Activated CD8-positive, alpha-beta T cell treated with anti-CD3 and anti-CD28 coated beads, Interleukin-2, amount 10 ng/mL, durations not matched to agents 7 days and 5 days (primary cell): Measurements from ENCODE around the gene EPB41L1. TPM values are rescaled to one million over a fixed set of nuclear protein-coding genes. Genes with fewer than 3 reads are reported as not detected.
A peak's percentile ranks its signal among the peaks of the same experiment; 100 is the strongest.

Experiments used
- ATAC-seq: fragments of 150-1000 bp; cut with Tn5 transposase; one replicate; pipeline ENCODE4 v1.10.0; 2021; ENCODE audit warnings: moderate library complexity
- CTCF ChIA-PET: fragments of 350-600 bp; sonication (Branson Sonifier 250); formaldehyde crosslinking; loops from one replicate; lab custom pipeline; 2021; ENCODE audit warnings: antibody characterized with exemption; lab: Charles Lee
- POLR2A ChIA-PET: fragments of 350-600 bp; sonication (Branson Sonifier 250); formaldehyde crosslinking; loops from one replicate; lab custom pipeline; 2021; ENCODE audit warnings: antibody characterized with exemption; lab: Charles Lee
- DNase-seq: peaks from one replicate; pipeline ENCODE4 v3.0.0-alpha.2; 2020
- H3K27ac Mint-ChIP-seq: one replicate; pipeline ENCODE4 v1.8.0; 2021; ENCODE audit warnings: mild to moderate bottlenecking, mixed read lengths
- H3K27me3 Mint-ChIP-seq: one replicate; pipeline ENCODE4 v1.8.0; 2021; ENCODE audit warnings: low read depth, mixed read lengths
- H3K36me3 Mint-ChIP-seq: one replicate; pipeline ENCODE4 v1.8.0; 2021; ENCODE audit warnings: low read depth, mixed read lengths
- H3K4me1 Mint-ChIP-seq: one replicate; pipeline ENCODE4 v1.8.0; 2021; ENCODE audit warnings: low read depth, mixed read lengths
- H3K4me3 Mint-ChIP-seq: one replicate; pipeline ENCODE4 v1.8.0; 2021; ENCODE audit warnings: mild to moderate bottlenecking, mixed read lengths
- H3K9me3 Mint-ChIP-seq: one replicate; pipeline ENCODE4 v1.8.0; 2022; ENCODE audit warnings: mixed read lengths; ENCODE audit not compliant: insufficient read depth
- total RNA-seq, 2 experiments: library from RNA; stranded (reverse); gene quantifications; one replicate each; pipeline ENCODE4 v1.2.3, GENCODE V29; 2021

EPB41L1 gene
- total RNA-seq, 2 experiments from 2014 or later = not detected

- H3K9me3 Mint-ChIP-seq = no peaks in the 10 kb centered on the region
- CTCF ChIA-PET = interaction anchor here (0.8 to 3.5 kb wide), 11 partner anchors 9 to 282 kb away, joined by 3 to 21 read pairs (median 5); no protein-coding TSS in a partner anchor
These were observed 3.1 kb downstream of the EPB41L1 start for GRCh38 chr20:36157610-36158009.

DNA sequence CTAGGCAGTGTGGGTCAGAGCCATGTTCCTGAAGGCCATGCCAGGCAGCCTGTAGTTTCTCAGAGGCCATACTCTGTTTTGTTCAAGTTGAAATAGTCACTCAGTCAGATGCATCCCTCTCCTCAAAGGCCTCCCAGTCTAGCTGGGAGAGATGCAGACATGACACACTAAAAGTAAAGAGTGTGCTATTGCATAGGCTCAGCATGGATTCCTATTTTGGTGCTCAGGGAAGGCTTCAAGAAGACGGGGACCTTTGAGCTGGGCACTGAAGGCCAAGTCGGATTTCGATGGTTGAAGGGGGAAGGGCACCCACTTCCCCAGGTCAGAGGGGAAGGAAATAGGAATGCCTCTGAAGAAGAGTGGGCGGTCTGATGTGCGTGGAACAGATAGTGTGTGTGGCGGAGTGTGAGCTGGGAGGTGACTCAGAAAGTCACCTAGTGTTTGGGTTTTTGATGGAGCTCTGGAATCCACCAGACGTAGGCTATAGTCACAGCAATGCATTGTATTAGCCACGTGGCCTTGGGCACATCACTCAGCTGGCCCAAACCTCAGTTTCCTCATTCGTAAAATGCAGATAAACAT lies 3.7 kb downstream of the EPB41L1 start:
- no peaks in the 10 kb centered on the region for H3K4me1 Mint-ChIP-seq
- no peak for ATAC-seq
- no peaks in the 10 kb centered on the region for H3K36me3 Mint-ChIP-seq
- H3K27me3 Mint-ChIP-seq = peaks cover 27% of the 10 kb centered on the region
- ChIA-PET CTCF (interaction anchor here (0.7 to 3.5 kb wide), 10 partner anchors 11 to 281 kb away, joined by 3 to 21 read pairs (median 5); partner anchors contain the start of gene SCAND1), POLR2A (no interaction called here)
- H3K9me3 Mint-ChIP-seq = no peaks in the 10 kb centered on the region
- no peak overlapping the region for H3K4me3 Mint-ChIP-seq
- no peak for DNase-seq
- no peak overlapping the region for H3K27ac Mint-ChIP-seq

More at GRCh38 chr20:36157610-36158009, 3.1 kb downstream of the EPB41L1 start:
- no peaks in the 10 kb centered on the region for H3K4me1 Mint-ChIP-seq
- POLR2A ChIA-PET = no interaction called here
- DNase-seq (no peak), ATAC-seq (no peak)
- H3K4me3 Mint-ChIP-seq = no peak overlapping the region
- no peak overlapping the region for H3K27ac Mint-ChIP-seq
- peaks cover 33% of the 10 kb centered on the region for H3K27me3 Mint-ChIP-seq
- no peaks in the 10 kb centered on the region for H3K36me3 Mint-ChIP-seq

DNA sequence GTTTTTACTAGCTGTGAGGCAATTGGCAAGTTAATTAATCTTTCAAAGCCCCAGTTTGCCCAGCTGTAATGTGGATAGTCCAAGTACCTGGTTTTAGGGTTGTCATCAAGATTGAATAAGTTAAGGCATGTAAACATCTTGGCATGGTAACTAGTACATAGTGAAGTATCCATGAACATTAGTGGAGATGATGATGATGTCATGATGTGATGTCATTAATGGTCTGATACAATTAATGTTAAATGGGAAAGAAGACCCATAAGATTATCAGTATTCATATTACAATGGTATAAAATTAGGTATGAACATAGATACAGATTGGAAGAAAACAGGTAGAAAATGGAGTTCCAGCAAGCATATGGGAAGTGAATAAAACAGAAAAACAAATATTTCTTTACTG lies 5.3 kb downstream of the EPB41L1 start:
- ATAC-seq = no peak
- POLR2A ChIA-PET = no interaction called here

DNA sequence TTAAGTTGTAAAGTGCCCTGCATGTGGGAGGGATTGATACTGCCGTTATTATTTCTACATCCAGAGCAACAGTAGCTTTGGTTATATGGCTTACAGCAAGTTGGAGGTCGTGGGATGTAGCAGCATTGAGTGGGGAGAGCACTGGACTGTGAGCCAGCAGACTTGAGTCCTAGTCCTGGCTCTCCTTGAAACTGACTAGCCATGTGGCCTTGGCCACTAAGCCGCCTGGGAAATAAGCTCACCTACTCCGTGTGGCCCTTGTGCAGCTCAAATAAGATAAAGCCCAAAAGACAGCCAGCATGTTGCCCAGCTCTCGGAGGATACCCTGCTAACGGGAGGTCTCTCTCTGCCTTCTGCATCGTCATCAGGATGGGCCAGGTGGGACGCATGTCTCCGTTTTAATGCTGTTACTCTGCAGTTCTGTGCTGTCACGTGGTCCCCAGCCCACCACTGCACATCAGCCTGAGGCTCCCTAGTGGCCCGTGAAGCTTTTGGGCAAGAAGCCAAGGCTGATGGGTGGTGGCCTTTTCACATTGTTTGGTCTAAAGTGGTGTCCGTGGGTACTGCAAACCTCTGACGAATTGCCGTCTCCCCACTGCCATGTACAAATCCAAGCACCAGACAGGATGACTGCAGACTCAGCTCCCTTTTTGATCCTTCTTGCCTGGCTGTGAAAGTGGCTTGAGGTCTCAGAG lies 7.9 kb downstream of the EPB41L1 start:
- ChIA-PET CTCF (interaction anchor here (0.9 kb wide), 1 partner anchor 40 kb away, joined by 4 read pairs; no protein-coding TSS in a partner anchor), POLR2A (interaction anchor here (0.6 kb wide), 1 partner anchor 19 kb away, joined by 3 read pairs; no protein-coding TSS in a partner anchor)
- ATAC-seq (no peak), DNase-seq (no peak)
- H3K36me3 Mint-ChIP-seq = no peaks in the 10 kb centered on the region
- no peaks in the 10 kb centered on the region for H3K9me3 Mint-ChIP-seq
- H3K4me1 Mint-ChIP-seq = no peaks in the 10 kb centered on the region
- no peak overlapping the region for H3K4me3 Mint-ChIP-seq
- H3K27ac Mint-ChIP-seq = no peak overlapping the region
- H3K27me3 Mint-ChIP-seq = peaks cover 12% of the 10 kb centered on the region

More for the DNA sequence above, 5.3 kb downstream of the EPB41L1 start:
- Mint-ChIP-seq H3K36me3 (no peaks in the 10 kb centered on the region), H3K4me3 (no peak overlapping the region), H3K9me3 (no peaks in the 10 kb centered on the region), H3K27me3 (peaks cover 22% of the 10 kb centered on the region), H3K27ac (no peak overlapping the region), H3K4me1 (no peaks in the 10 kb centered on the region)
- no peak for DNase-seq
- CTCF ChIA-PET = no interaction called here

DNA sequence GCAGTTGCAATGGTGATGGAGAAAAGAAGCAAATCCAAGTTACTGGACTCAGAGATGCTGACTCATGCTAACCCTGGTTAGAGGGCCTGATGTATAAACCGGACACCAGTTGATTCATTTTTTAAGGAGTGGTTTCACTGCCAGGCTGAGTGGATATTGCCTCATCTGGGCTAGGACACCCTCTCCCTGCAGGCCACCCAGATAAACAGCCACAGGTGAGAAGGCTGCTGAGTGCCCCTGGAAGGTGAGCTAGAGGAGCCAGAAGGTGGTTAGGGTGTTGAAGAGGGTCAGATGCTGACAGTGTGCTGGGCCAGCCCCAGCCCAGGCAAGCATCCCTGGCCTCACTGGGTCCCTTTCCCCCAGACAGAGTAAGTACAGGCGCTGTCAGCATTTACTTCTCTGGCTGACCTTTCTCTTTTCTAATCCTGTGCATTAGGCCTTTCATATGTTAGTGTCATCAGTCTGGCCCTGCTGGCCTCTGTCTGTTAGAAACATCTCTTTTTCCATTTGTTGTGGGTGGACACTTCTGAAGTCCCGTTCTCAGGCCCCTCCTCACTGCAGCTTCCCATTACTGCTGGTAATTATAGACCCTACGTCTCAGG lies 13.5 kb downstream of the EPB41L1 start:
- Mint-ChIP-seq H3K27ac (no peak overlapping the region), H3K27me3 (peaks cover 10% of the 10 kb centered on the region), H3K4me3 (no peak overlapping the region), H3K36me3 (no peaks in the 10 kb centered on the region), H3K9me3 (no peaks in the 10 kb centered on the region), H3K4me1 (peaks cover 2% of the 10 kb centered on the region)
- ChIA-PET POLR2A (no interaction called here), CTCF (interaction anchor here (2.9 kb wide), 1 partner anchor 11 kb away, joined by 10 read pairs; no protein-coding TSS in a partner anchor)
- DNase-seq = no peak
- ATAC-seq = no peak

DNA sequence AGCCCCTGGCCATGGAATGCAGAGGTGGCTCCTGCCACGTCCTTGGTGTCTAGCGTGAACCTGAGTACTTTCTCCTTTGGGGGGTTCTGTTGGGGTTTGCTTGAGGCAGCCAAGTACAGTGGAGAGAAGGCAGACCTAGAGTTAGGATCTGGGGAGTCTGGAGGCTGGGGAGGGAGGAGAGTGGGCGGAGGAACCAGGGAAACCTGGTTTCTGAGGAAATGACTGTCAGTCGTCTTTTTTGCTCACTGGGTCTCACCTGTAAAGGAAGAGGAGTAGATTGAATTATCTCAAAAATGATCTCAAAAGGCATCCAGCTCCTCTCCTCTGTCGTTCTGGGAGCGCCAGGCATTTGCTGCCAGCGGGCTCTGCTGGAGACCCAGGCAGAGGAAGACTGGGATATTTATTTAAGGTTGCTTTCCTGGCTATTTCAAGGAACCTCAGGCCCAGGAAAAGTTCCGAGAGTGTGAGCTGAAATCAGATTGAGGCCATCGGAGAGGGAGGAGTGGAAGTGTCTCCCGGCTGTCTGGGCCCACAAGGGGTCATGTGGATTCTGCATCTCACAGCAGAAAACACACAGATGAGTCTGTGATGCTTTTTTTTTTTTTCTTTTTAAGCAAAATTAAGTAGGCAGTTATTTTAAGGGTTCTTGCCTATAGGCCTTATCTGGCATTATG lies 16.1 kb downstream of the EPB41L1 start:
- H3K4me1 Mint-ChIP-seq = peaks cover 10% of the 10 kb centered on the region
- ATAC-seq (no peak), DNase-seq (no peak)
- H3K36me3 Mint-ChIP-seq = no peaks in the 10 kb centered on the region
- ChIA-PET CTCF (no interaction called here), POLR2A (no interaction called here)
- H3K27me3 Mint-ChIP-seq = peaks cover 10% of the 10 kb centered on the region
- no peak overlapping the region for H3K4me3 Mint-ChIP-seq
- H3K27ac Mint-ChIP-seq = no peak overlapping the region
- H3K9me3 Mint-ChIP-seq = no peaks in the 10 kb centered on the region

DNA sequence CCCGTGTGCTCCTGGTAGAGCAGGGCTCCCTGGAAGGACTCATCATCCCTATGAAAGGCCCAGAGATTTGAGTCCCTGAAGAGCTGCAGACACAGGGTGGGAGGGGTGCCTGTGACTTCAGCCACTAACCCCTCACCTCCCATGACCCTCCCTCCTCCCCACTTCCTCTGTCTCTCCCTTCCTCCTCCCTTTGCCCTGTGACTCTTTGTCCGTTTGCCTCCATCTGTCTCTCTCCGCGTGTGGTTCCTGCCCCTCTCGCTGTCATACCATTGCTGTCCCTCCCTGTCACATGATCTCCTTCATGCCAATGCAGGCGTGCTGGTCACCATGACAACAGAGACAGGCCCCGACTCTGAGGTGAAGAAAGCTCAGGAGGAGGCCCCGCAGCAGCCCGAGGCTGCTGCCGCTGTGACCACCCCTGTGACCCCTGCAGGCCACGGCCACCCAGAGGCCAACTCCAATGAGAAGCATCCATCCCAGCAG lies 19.0 kb downstream of the EPB41L1 start:
- H3K27ac Mint-ChIP-seq = no peak overlapping the region
- peaks cover 6% of the 10 kb centered on the region for H3K27me3 Mint-ChIP-seq
- CTCF ChIA-PET = no interaction called here
- POLR2A ChIA-PET = no interaction called here
- no peaks in the 10 kb centered on the region for H3K36me3 Mint-ChIP-seq
- H3K9me3 Mint-ChIP-seq = no peaks in the 10 kb centered on the region
- ATAC-seq (peak; percentile 58), DNase-seq (peak; percentile 33)
- H3K4me1 Mint-ChIP-seq = peaks cover 10% of the 10 kb centered on the region
- no peak overlapping the region for H3K4me3 Mint-ChIP-seq

DNA sequence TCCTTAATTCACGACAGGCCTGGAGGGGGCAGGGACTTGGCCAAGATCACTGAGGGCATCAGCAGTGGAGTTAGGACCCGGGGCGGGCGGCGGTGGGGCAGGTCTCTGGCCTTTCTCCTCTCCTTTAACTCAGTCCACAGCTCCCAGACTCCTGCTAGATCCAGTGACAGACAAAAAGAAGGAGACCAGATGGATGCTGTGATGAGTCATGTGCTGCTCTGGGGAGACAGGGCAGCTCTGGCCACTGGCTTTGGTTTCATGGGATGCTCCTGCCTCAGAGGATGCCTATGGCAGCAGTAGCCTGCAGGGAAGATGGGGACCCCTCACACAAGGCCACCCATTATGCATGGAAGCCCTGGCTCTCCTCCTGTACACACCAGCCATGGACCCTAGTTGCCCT lies 20.5 kb downstream of the EPB41L1 start:
- H3K4me3 Mint-ChIP-seq = no peak overlapping the region
- peaks cover 10% of the 10 kb centered on the region for H3K4me1 Mint-ChIP-seq
- H3K36me3 Mint-ChIP-seq = no peaks in the 10 kb centered on the region
- CTCF ChIA-PET = interaction anchor here (1.3 kb wide), 1 partner anchor 27 kb away, joined by 4 read pairs; no protein-coding TSS in a partner anchor
- H3K27ac Mint-ChIP-seq = no peak overlapping the region
- DNase-seq (no peak), ATAC-seq (no peak)
- no peaks in the 10 kb centered on the region for H3K9me3 Mint-ChIP-seq
- peaks cover 6% of the 10 kb centered on the region for H3K27me3 Mint-ChIP-seq
- POLR2A ChIA-PET = interaction anchor here (0.5 kb wide), 1 partner anchor 88 kb away, joined by 6 read pairs; no protein-coding TSS in a partner anchor

DNA sequence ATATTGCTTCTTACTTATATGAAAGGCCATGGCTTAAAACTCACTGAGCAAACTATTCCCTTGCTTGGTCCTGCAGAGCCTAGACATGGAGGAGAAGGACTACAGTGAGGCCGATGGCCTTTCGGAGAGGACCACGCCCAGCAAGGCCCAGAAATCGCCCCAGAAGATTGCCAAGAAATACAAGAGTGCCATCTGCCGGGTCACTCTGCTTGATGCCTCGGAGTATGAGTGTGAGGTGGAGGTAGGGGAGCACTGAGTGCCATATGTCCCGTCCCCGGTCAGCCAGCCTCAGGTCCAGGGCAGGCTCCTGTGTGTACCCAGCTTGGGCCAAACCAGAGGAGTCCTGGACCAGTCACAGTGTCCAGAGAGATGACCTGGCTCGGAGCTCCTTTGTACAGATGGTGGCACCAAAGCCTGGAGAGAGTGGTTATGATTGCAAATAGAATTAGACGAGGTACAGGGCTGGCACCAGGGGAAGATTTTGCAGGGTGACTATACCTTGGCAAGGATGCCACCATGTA lies 21.0 kb downstream of the EPB41L1 start:
- H3K4me1 Mint-ChIP-seq = peaks cover 10% of the 10 kb centered on the region
- ATAC-seq (no peak), DNase-seq (no peak)
- H3K27ac Mint-ChIP-seq = no peak overlapping the region
- H3K27me3 Mint-ChIP-seq = peaks cover 6% of the 10 kb centered on the region
- POLR2A ChIA-PET = interaction anchor here (0.5 kb wide), 1 partner anchor 88 kb away, joined by 6 read pairs; no protein-coding TSS in a partner anchor
- no peak overlapping the region for H3K4me3 Mint-ChIP-seq
- no peaks in the 10 kb centered on the region for H3K36me3 Mint-ChIP-seq
- H3K9me3 Mint-ChIP-seq = no peaks in the 10 kb centered on the region
- CTCF ChIA-PET = interaction anchor here (1.3 kb wide), 1 partner anchor 27 kb away, joined by 4 read pairs; no protein-coding TSS in a partner anchor

GRCh38 chr20:36177716-36178115 lies 23.2 kb downstream of the EPB41L1 start:
- Mint-ChIP-seq H3K27me3 (peaks cover 6% of the 10 kb centered on the region), H3K9me3 (no peaks in the 10 kb centered on the region), H3K36me3 (no peaks in the 10 kb centered on the region), H3K4me1 (peaks cover 10% of the 10 kb centered on the region), H3K4me3 (no peak overlapping the region), H3K27ac (no peak overlapping the region)
- ChIA-PET POLR2A (no interaction called here), CTCF (interaction anchor here (1.1 kb wide), 1 partner anchor 25 kb away, joined by 3 read pairs; no protein-coding TSS in a partner anchor)
- DNase-seq = no peak
- ATAC-seq = no peak
